ENCODE results near the gene CYP46A1.

- peak; percentile 77 for TF ChIP-seq CTCF (conservative IDR thresholded peaks at IDR 0.05)
- TF ChIP-seq EZH2 (IDR thresholded peaks at IDR 0.05; ENCODE audit: low read depth): no peak
These were observed 3.4 kb downstream of the CYP46A1 start for GRCh38 chr14:99687284-99688209.
